GM19238 (cell line): ENCODE measurements around the gene LYRM9.
"Not testable (repeated sequence)": the region's sequence is repeated elsewhere in the genome, so short reads cannot be mapped to it uniquely, and the experiment has no call there.

ENCODE experiments used
- DNase-seq: peaks from one replicate; pipeline ENCODE4 v3.0.0; 2011; ENCODE audit warnings: low spot score; ENCODE audit not compliant: insufficient read length

LYRM9 gene

DNA sequence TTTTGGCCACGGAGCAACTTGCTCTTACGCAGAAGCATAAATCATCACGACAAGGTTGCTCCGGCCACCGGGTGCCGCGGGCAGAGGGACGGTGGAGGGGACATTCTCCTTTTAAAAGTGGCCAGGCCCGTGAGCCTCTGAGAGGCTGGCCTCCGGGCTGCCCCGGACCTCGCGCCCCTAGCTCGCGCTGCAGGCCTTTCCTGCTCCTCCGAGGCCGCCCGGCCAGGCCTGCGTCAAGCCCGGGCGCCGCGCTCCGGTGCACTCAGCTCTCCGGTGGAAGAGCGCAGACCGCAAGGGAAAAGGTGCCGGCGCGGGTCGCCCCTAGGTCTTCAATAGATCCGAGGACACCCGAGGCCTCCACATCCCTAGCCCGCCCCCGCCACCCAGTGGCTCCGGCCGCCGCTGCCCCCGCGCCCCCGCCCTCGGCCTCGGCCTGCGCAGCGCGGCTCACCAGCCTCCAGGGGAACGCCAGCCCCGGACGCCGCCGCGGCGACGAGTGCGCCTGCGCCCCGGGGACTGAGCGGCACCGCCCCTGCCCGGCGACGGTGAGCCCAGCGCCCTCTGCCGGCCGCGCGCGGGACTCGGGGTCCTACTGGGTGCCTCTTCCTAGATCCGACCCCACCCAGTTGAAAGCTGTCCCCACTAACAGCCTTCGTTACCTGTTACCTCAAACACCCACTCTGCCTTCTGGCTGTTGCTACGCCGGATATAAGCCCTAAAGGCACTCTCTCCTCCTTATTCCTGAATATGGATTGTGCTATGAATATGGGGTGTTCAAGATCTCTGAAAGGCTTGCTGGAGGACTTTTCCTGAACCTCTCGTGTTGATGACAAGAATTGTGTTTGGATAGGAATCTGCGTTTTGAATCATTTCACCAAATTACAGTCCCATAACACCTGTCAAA, at the start of gene LYRM9:
TSS of gene LYRM9 (minus strand) at position 500 of the 904 bp plus-strand sequence. CDS start 10,671 bp downstream, outside the sequence.
- DNase-seq = peak; percentile 85

- no peak for DNase-seq
Observed at GRCh38 chr17:27940503-27941428, 47.6 kb upstream of the LYRM9 start.

DNA sequence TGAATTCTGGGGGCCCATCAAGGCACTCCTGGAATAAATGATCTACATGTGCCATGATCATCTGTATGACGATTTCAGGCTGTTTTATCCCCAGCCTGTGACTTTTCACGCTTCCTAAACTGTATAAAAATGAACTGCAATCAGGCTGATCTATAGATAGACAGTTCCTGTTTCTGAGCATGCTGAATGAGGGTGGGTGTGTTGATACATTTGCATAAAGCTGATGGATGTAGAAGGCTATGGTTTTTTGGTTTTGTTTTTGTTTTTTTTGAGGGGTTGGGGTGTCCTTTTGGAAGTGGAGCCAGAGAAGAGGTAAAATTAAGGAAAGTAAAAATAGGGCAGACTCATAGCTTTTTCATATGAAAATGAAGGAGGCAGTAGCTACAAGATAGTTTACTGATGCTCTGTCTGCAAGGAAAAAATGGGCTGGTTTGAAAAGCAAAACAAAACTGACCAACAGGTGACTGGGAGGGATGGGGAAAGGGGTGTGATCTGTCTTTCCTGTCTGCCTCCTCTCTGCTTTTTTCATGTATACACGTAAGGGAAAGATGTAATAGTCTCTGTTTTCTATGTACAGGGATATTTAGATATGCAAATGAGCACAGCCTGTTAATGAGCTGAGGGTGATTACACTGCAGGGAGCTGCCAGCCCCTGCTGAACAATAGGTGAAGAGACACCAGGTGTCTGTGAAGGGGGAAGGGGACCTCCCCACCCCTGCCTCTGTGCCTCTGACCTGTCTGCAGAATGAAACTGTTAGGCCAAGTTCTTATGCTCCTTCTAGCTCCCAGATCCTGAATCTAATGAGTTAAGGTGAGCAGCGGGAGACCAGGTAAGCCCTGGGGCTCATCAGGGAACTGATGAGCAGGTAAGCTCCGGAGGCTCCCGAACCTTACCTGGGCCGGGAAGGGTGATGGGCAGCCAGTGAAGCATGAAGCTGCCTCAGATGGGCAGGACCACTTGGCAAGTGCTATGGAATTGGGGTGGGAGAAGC, 46.6 kb upstream of the LYRM9 start:
- DNase-seq = peak; percentile 16

- no peak for DNase-seq
Observed at GRCh38 chr17:27938864-27939263, 45.7 kb upstream of the LYRM9 start.

DNA sequence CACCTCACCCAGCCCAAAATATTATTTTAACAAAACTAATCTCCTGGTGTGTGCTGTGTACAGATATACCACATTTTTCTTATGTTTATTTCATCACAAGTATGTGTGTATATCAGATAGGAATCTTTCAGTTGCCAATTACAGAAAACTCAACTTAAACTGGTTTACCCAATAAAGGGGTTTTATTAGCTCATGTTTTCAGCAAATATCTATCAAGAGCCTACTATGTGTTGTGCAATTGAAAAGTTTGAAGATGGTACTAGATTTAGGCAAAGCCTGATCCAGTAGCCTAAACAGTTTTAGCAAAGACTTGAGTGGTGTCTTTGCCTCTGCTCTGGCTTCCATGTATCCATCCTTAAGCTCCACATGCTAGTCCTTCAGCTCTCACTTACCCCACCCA, 45.1 kb upstream of the LYRM9 start:
- DNase-seq = no peak

DNA sequence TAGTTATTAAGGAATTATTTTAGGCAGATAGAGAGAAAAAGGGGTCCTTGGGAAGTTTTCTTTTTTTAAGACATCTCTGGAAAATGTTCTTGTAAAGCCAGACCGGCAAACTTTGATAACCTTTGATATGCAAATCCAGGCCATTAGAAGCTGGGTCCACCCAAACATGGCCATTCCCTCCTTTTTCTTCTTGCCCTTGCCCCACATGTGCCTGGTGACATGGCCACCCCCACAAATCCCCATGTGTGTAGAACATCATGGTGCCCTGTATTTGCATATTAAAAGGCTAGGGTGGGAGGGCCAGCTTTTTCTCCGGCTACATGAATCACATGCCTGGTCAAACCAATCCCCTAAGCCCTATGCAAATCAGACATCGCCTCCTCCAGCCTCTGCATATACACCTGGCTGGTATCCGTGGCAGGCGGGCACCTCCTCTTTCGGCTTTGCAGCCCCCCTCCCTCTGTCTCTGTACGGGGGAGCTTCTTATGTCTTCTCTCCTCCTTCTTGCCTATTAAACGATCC, 43.9 kb upstream of the LYRM9 start:
- no peak for DNase-seq

DNA sequence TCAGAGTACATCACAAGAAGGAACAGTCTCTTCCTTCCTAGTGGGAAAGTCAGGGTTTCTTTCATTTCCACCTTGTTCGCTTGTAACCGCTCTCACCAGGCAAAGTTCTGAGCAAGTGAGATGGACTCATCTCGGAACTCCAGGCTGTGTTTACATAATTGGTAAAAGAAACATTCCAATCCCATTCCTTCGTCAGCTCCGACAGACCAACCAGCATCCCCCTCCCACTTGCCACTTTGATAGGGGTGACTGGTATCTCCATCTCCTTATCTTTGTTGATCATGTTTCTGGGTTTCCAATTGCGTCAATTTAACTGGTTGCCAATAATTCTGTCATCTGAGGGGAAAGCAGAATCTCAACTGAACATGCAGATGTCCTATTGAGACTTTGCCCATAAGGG, 36.8 kb upstream of the LYRM9 start:
- no peak for DNase-seq

DNA sequence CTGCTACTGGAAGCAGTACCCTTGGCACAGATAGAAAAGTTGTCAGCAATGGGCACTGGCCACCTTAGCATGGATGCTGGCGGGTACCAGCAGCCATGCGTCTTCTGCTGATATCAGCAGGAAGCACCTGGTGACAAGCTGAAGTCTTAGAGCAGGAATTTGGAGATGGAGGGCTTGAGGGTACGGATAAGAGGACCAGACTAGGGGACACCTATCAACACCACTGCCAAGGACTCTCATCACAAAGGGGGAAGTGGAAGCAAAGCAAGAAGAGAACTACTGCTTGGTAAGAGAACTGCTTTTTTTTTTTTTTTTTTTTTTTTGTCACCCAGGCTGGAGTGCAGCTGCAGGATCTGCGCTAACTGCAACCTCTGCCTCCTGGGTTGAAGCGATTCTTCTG, 35.4 kb upstream of the LYRM9 start:
- no peak for DNase-seq

- no peak for DNase-seq
Observed at GRCh38 chr17:27927781-27928180, 34.6 kb upstream of the LYRM9 start.

DNA sequence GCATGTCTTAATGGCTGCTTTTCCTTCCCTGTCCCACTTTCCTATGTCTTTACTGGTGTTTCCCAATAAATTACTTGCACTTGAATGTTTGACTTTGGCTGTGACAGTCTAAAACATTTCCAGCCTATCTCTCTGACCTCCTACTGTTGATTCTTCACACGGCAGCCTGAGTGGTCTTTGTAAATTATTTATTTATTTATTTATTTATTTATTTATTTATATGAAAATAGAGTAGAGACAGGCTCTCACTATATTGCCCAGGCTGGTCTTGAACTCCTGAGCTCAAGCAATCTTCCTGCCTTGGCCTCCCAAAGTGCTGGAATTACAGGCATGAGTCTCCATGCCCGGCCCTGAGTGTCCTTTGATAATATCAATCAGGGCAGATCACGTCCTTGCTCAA, 28.4 kb upstream of the LYRM9 start:
- DNase-seq = no peak

GRCh38 chr17:27921077-27921476, 27.9 kb upstream of the LYRM9 start:
- no peak for DNase-seq

DNA sequence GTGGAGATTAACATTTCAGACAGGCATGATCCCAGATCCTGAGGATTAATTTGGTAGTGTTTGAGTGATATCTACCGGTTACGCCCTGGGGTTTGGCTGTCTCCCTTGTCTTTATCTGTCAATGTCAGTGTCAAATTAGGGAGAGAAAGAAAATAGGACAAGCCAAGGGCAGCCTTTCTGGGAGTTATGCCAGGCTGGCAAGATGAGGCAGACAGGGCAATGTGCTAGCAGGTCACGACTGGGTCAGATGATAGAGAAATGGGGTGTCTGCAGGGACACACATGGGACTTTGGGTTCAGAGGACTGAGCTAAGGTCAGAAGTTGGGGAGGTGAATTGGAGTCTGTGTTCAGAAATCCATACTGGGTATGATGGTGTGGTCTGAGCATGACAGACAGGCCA, 27.4 kb upstream of the LYRM9 start:
- DNase-seq = no peak

DNA sequence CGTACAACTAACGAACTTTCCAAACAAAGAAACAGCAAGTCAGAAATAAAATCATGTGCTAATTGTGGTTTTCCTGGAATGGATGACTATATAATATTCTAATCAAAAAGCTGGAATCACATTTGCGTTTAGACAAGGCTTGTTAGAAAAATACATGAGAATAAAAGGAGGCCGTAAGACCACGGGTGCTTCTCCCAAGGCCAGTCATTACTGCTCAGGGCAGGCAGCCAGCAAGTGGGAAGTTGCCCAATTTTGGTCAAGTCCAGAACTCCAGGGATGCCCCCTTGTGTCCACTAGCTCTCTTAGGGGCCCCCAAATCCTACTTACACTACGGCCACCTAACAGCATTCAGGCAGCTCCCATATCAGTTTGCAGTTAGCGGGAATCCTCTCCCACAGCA, 25.9 kb upstream of the LYRM9 start:
- DNase-seq = no peak

DNA sequence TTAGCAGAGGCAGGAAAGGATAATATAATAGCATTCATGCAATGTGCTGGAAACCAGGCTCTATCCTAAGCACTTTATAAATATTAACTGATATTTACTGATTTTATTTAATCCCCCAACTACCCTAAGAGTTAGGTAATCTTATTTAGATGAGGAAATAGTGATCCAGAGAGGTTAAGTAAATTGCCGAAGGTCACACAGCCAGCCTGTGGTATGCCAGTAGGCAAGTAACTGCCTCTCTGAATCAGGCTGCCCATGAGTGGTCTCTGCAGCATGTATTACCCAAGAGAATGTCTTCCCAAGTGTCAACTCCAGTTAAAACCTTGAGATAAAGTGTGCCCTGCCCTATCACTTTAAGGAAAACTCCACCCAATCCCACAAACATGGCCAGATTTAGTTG, 25.3 kb upstream of the LYRM9 start:
- no peak for DNase-seq

DNA sequence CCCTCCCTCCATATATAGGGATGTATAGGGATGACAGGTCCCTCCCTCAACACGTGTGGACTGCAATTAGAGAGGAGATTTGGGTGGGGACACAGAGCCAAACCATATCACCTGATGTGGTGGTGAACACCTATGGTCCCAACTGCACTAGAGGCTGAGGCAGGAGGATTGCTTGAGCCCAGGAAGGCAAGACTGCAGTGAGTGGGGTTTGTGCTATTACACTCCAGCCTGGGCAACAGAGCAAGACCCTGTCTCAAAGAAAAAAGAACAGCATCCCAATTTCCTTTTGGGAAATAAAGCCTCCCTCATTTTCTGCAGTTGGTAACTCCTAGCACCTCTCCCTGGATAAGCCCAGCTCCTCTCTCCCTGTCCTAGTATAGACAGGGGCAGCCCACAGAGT, 23.8 kb upstream of the LYRM9 start:
- no peak for DNase-seq

DNA sequence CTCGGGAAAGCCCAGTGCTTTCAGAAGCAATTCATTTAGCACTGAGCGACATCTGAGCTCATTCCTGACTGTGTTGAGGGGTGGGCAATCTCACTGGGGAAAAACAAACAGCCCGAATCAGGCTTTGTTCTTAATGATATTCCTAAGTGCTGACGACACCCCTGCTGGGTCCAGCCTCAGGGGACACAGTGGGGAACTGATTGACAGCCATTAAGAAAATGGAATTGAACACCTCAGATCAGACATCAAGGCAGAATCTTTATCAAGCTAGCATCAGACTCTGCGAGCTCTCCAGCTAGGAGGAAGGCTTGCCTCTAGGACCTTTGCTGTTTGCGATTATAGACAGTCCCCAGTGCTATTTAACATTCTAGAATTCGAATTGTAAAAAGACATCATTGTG, 22.5 kb upstream of the LYRM9 start:
- DNase-seq = no peak

DNA sequence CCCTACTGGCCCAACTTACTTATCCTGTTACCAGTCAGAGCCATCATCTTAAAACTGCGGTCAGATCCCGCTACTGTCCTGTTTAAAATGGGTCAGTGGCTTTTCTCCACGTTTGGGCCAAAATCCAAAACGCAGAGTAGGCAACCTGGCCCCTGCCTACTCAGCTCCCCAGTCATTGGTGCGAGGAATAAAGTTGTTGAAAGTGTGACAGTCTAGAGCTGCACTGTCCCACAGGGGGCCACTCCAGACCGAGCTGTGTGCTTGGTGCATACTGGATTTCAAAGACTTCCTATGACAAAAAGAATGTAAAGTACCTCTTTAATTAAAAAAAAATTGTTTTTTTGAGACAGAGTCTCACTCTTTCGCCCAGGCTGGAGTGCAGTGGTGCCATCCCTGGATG, 21.2 kb upstream of the LYRM9 start:
- no peak for DNase-seq

GRCh38 chr17:27912964-27913363, 19.8 kb upstream of the LYRM9 start:
- no peak for DNase-seq

GRCh38 chr17:27912299-27912698, 19.1 kb upstream of the LYRM9 start:
- not testable (repeated sequence) for DNase-seq

GRCh38 chr17:27907976-27908558, 14.9 kb upstream of the LYRM9 start:
- DNase-seq = no peak
